GM12878 (cell line): ENCODE measurements around the gene WWC2. TPM values are rescaled to one million over a fixed set of nuclear protein-coding genes. Genes with fewer than 3 reads are reported as not detected.

Experiments used
- ATAC-seq: fragments of 200-7000 bp; cut with Tn5 transposase; 3 replicates; pipeline ENCODE4 v1.9.1; 2020; ENCODE audit warnings: mild to moderate bottlenecking, moderate library complexity
- BruUV-seq: library from RNA; stranded (reverse); fragments of 400-500 nt; replicated peaks from 2 replicates; lab custom pipeline; 2021; lab: Mats Ljungman, UMichigan
- CTCF ChIA-PET: fragments of 300-600 bp; sonication (Branson Sonifier 250); formaldehyde crosslinking; extraction: SDS; loops from one replicate; lab custom pipeline; 2021; ENCODE audit warnings: inconsistent platforms; lab: Yijun Ruan, JAX
- POLR2A ChIA-PET: fragments of 350-600 bp; formaldehyde crosslinking; extraction: SDS; loops from one replicate; lab custom pipeline; 2021; ENCODE audit warnings: inconsistent platforms; lab: Charles Lee
- RAD21 ChIA-PET: fragments of 300-600 bp; sonication (Branson Sonifier 250); formaldehyde crosslinking; loops from one replicate; lab custom pipeline; 2023; ENCODE audit warnings: antibody characterized with exemption; ENCODE audit not compliant: unreplicated experiment; lab: Charles Lee
- SMC1A ChIA-PET: fragments of 300-600 bp; sonication (Branson Sonifier 250); formaldehyde crosslinking; loops from one replicate; lab custom pipeline; 2023; ENCODE audit not compliant: unreplicated experiment, uncharacterized antibody; lab: Charles Lee
- DNase-seq: peaks from one replicate; pipeline ENCODE4 v3.0.0-alpha.2; 2011; ENCODE audit warnings: low read depth, low spot score
- FAIRE-seq: peaks from 3 replicates; lab custom pipeline; 2011; peaks lifted over from hg19 to GRCh38; lab: Jason Lieb, UNC
- H2AFZ ChIP-seq: 2 replicates; pipeline ENCODE4 v1.6.0; 2011; ENCODE audit warnings: low read depth, low read length, control low read depth; ENCODE audit not compliant: control insufficient read depth
- H3K27ac ChIP-seq: 2 replicates; pipeline ENCODE4 v1.5.1; 2011; ENCODE audit warnings: control low read depth; ENCODE audit not compliant: control insufficient read depth, insufficient read depth
- H3K27me3 ChIP-seq, 2 experiments: replicated peaks in 1 of 2; 2 replicates each; pipeline versions ENCODE4 v1.6.0 to v1.6.1; 2011; ENCODE audit warnings: low read length in 1 of 2; ENCODE audit not compliant: control insufficient read depth in 2 of 2, insufficient read depth in 2 of 2
- H3K36me3 ChIP-seq, 2 experiments: 2 replicates each; pipeline ENCODE4 v1.5.1; 2011; ENCODE audit warnings: low read length in 1 of 2; ENCODE audit not compliant: control insufficient read depth in 2 of 2, insufficient read depth in 2 of 2
- H3K4me1 ChIP-seq: 2 replicates; pipeline ENCODE4 v1.6.1; 2011; ENCODE audit warnings: mild to moderate bottlenecking, low read length, moderate library complexity, mixed read lengths; ENCODE audit not compliant: control insufficient read depth, insufficient read depth
- H3K4me2 ChIP-seq: 2 replicates; pipeline ENCODE4 v1.6.0; 2011; ENCODE audit warnings: control low read depth; ENCODE audit not compliant: control insufficient read depth, insufficient read depth
- H3K4me3 ChIP-seq: fragments of 200-600 bp; sonication (generic); 2 replicates; pipeline ENCODE4 v1.5.1; 2016
- H3K79me2 ChIP-seq: 2 replicates; pipeline ENCODE4 v1.6.0; 2011; ENCODE audit warnings: low read length; ENCODE audit not compliant: control insufficient read depth, insufficient read depth
- H3K9ac ChIP-seq: 2 replicates; pipeline ENCODE4 v1.8.0; 2011; ENCODE audit warnings: low read length, control low read depth, mixed read lengths; ENCODE audit not compliant: control insufficient read depth, insufficient read depth
- H3K9me3 ChIP-seq: replicated peaks from 3 replicates; pipeline ENCODE4 v1.5.1; 2011; ENCODE audit warnings: mild to moderate bottlenecking, low read length; ENCODE audit not compliant: control insufficient read depth, insufficient read depth
- H4K20me1 ChIP-seq: 2 replicates; pipeline ENCODE4 v1.6.0; 2011; ENCODE audit not compliant: control insufficient read depth, insufficient read depth
- ATF7 ChIP-seq: fragments of 450-650 bp; IDR thresholded peaks from 2 replicates; pipeline ENCODE4 v1.6.1; 2016; ENCODE audit warnings: low read depth, mild to moderate bottlenecking
- CBFB ChIP-seq: IDR thresholded peaks from 2 replicates; pipeline ENCODE4 v1.6.1; 2016; ENCODE audit warnings: antibody characterized with exemption, low read depth
- HCFC1 ChIP-seq: fragments of 150-350 bp; IDR thresholded peaks from 2 replicates; pipeline ENCODE4 v1.6.1; 2014; ENCODE audit warnings: low read length
- HSF1 ChIP-seq: fragments of 150-350 bp; IDR thresholded peaks from 2 replicates; pipeline ENCODE4 v1.6.1; 2014; ENCODE audit warnings: mild to moderate bottlenecking, low read depth, low read length
- IRF4 ChIP-seq: IDR thresholded peaks from 2 replicates; pipeline ENCODE4 v1.6.1; 2011; ENCODE audit warnings: low read depth, low read length
- PAX8 ChIP-seq: fragments of 450-650 bp; IDR thresholded peaks from 2 replicates; pipeline ENCODE4 v1.6.1; 2017; ENCODE audit warnings: mild to moderate bottlenecking, moderate library complexity
- PML ChIP-seq: IDR thresholded peaks from 2 replicates; pipeline ENCODE4 v1.6.1; 2012; ENCODE audit warnings: low read length, inconsistent platforms
- RAD21 ChIP-seq: IDR thresholded peaks from 2 replicates; pipeline ENCODE4 v1.6.1; 2011; ENCODE audit warnings: mild to moderate bottlenecking, low read depth, low read length, moderate library complexity; ENCODE audit not compliant: insufficient read depth
- TARDBP ChIP-seq: IDR thresholded peaks from 2 replicates; pipeline ENCODE4 v1.6.1; 2016; ENCODE audit warnings: borderline replicate concordance
- TCF7 ChIP-seq: IDR thresholded peaks from 2 replicates; pipeline ENCODE4 v1.6.1; 2014; ENCODE audit warnings: antibody characterized with exemption, borderline replicate concordance
- ZBTB33 ChIP-seq: fragments of 450-650 bp; IDR thresholded peaks from 2 replicates; pipeline ENCODE4 v1.6.1; 2017; ENCODE audit warnings: mild to moderate bottlenecking
- WGBS: methylation state at CpG from one replicate; pipeline ENCODE4 v1.1.6; 2016; ENCODE audit warnings: low lambda C conversion rate; ENCODE audit not compliant: insufficient replicate concordance, insufficient coverage; ENCODE audit errors: missing lambda C conversion rate; 5-methylcytosine and 5-hydroxymethylcytosine counted together
- in situ Hi-C: fragments of 300-500 bp; cut with MboI; formaldehyde crosslinking; loops from 9 replicates; pipeline ENCODE4 v1.14.3; 2018; ENCODE audit warnings: mixed read lengths
- intact Hi-C: fragments of 100-400 bp; cut with micrococcal nuclease; formaldehyde crosslinking; loops from one replicate; pipeline ENCODE4 v1.14.2; 2022; ENCODE audit not compliant: unreplicated experiment
- polyA plus RNA-seq, 11 experiments: library from polyadenylated mRNA; depleted of rRNA in 4 of 11; unstranded in 6 of 11; stranded (reverse) in 5 of 11; fragments of >200 nt; fragmentation: Nextera tagmentation in 4 of 11; fragmentation: Illumina TruSeq in 1 of 11; extraction: Ambion mirVana in 4 of 11; extraction: Trizol in 1 of 11; gene quantifications; 1 replicate in 1 of 11; 2 replicates in 10 of 11; pipeline versions ENCODE4 v1.2.1 to v1.2.3, GENCODE V29; 2011 to 2016; ENCODE audit warnings: inconsistent platforms in 2 of 11, missing spikeins in 2 of 11, low read depth in 1 of 11
- total RNA-seq, 4 experiments: library from RNA; depleted of rRNA in 3 of 4; stranded (reverse); fragments of >200 nt in 3 of 4; fragmentation: Illumina TruSeq in 1 of 4; extraction: Trizol in 1 of 4; gene quantifications; 2 replicates each; pipeline versions ENCODE4 v1.2.1 to v1.2.3, GENCODE V29; 2013 to 2021
- TF ChIP-seq, protein P1 (sequence below): IDR thresholded peaks from 2 replicates; pipeline ENCODE4 v1.6.1; 2012; ENCODE audit warnings: low read depth, low read length, improper control_type of control experiment
- TF ChIP-seq, protein P2 (sequence below): fragments of 450-650 bp; IDR thresholded peaks from 2 replicates; pipeline ENCODE4 v1.6.1; 2017; ENCODE audit warnings: borderline replicate concordance
- TF ChIP-seq, protein P3 (sequence below): fragments of 450-650 bp; IDR thresholded peaks from 2 replicates; pipeline ENCODE4 v1.6.1; 2017; ENCODE audit warnings: mild to moderate bottlenecking, low read depth, inconsistent platforms; ENCODE audit not compliant: poor library complexity, severe bottlenecking

The WWC2 gene
- total and polyA plus RNA-seq, 10 of the 15 experiments (the other 5 are each of a cell fraction or from before 2014, with no cell fraction given): 0.02 to 0.72 (median 0.06) TPM; not detected in 3

DNA sequence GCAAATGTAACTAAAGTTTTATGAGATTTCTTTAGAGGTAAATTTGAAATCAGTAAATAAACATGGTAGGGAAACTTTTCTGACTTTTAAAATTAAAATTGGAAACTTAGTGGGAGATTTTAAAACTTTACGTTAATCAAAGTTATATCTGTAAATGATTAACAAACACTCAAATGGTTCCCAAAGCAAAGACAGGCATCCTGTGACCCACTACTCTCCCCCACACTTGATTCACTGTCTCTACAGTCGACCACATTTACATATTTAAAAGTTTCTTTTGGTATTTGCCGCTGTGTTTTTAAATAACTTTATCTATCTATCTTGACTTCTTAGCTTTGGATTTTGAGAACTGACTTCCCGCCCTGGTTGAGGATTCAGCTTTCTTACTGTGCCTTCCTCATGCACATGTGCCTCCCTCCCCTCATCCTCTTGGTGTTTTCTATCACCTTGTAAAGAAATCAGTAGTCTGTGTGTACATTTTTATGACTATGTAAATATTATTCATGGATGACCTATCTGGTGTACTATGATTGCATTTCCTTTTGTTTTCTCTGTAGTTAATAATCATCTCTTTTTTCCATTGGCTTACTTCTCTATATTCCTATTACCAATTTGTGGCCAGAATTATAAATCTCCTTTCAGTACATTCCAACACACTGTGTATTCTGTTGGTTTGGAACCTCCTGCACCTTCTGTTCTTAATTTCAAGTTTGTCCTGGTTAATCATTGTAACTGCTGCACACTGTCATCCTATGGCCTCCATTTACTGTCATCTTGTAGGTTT lies 72.6 kb downstream of the WWC2 start:
- in situ Hi-C loops (no loop called here), intact Hi-C loops (no loop called here)
- ATAC-seq (no peak), FAIRE-seq (no peak), DNase-seq (no peak)
- RAD21 ChIA-PET: no interaction called here
- no TSS peak for BruUV-seq
- SMC1A ChIA-PET: no interaction called here
- POLR2A ChIA-PET: interaction anchor here (0.7 kb wide), 1 partner anchor 247 kb away, joined by 4 read pairs; no protein-coding TSS in a partner anchor
- WGBS: 33% methylated on average over 4 of the region's 4 CpGs
- Histone ChIP-seq H2AFZ (no peak overlapping the region), H3K9me3 (no peaks in the 10 kb centered on the region), H3K4me1 (no peaks in the 10 kb centered on the region), H3K4me3 (no peak overlapping the region), H3K9ac (no peak overlapping the region), H4K20me1 (no peaks in the 10 kb centered on the region), H3K27ac (no peak overlapping the region), H3K79me2 (no peaks in the 10 kb centered on the region), H3K4me2 (no peak overlapping the region), H3K27me3 (no peaks in the 10 kb centered on the region), H3K36me3 (no peaks in the 10 kb centered on the region)
- CTCF ChIA-PET: no interaction called here
- TF ChIP-seq, protein P1, sequence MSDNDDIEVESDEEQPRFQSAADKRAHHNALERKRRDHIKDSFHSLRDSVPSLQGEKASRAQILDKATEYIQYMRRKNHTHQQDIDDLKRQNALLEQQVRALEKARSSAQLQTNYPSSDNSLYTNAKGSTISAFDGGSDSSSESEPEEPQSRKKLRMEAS: no peak
- TF ChIP-seq CBFB: no peak
- TF ChIP-seq TARDBP: no peak
- TF ChIP-seq, protein P2, sequence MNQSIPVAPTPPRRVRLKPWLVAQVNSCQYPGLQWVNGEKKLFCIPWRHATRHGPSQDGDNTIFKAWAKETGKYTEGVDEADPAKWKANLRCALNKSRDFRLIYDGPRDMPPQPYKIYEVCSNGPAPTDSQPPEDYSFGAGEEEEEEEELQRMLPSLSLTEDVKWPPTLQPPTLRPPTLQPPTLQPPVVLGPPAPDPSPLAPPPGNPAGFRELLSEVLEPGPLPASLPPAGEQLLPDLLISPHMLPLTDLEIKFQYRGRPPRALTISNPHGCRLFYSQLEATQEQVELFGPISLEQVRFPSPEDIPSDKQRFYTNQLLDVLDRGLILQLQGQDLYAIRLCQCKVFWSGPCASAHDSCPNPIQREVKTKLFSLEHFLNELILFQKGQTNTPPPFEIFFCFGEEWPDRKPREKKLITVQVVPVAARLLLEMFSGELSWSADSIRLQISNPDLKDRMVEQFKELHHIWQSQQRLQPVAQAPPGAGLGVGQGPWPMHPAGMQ: no peak
- TF ChIP-seq, protein P3, sequence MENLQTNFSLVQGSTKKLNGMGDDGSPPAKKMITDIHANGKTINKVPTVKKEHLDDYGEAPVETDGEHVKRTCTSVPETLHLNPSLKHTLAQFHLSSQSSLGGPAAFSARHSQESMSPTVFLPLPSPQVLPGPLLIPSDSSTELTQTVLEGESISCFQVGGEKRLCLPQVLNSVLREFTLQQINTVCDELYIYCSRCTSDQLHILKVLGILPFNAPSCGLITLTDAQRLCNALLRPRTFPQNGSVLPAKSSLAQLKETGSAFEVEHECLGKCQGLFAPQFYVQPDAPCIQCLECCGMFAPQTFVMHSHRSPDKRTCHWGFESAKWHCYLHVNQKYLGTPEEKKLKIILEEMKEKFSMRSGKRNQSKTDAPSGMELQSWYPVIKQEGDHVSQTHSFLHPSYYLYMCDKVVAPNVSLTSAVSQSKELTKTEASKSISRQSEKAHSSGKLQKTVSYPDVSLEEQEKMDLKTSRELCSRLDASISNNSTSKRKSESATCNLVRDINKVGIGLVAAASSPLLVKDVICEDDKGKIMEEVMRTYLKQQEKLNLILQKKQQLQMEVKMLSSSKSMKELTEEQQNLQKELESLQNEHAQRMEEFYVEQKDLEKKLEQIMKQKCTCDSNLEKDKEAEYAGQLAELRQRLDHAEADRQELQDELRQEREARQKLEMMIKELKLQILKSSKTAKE: no peak
- TF ChIP-seq HCFC1: no peak
- TF ChIP-seq TCF7: no peak
- no peak for TF ChIP-seq ATF7
- no peak for TF ChIP-seq IRF4
- TF ChIP-seq PML: no peak
- TF ChIP-seq ZBTB33: no peak
- no peak for TF ChIP-seq RAD21
- TF ChIP-seq PAX8: no peak
- TF ChIP-seq HSF1: no peak
